ENCODE results near the gene PLA2G7. TPM values are rescaled to one million over a fixed set of nuclear protein-coding genes. Genes with fewer than 3 reads are reported as not detected.
A peak's percentile ranks its signal among the peaks of the same experiment; 100 is the strongest.
"Not testable (repeated sequence)": the region's sequence is repeated elsewhere in the genome, so short reads cannot be mapped to it uniquely, and the experiment has no call there.

PLA2G7 gene
- total and polyA plus RNA-seq, 12 donors, result 0.91 to 25.8 (median 4.3) TPM

- H3K27me3 ChIP-seq, result no peaks in the 10 kb centered on the region
- H3K36me3 ChIP-seq (replicated peaks in 1 of 2), result no peaks in the 10 kb centered on the region
- no peak overlapping the region for H3K27ac ChIP-seq
- H3K4me3 ChIP-seq, result no peak overlapping the region
- 78 to 91% (median 86%) methylated on average over 12 of the region's 12 CpGs for WGBS, 4 donors
- intact Hi-C loops (cut with DNase I), result no loop called here
- no peaks in the 10 kb centered on the region for H3K9me3 ChIP-seq (replicated peaks in 1 of 3)
- DNase-seq, result no peak
- TF ChIP-seq POLR2A (IDR thresholded peaks at IDR 0.05), result no peak
- TF ChIP-seq, protein P1, sequence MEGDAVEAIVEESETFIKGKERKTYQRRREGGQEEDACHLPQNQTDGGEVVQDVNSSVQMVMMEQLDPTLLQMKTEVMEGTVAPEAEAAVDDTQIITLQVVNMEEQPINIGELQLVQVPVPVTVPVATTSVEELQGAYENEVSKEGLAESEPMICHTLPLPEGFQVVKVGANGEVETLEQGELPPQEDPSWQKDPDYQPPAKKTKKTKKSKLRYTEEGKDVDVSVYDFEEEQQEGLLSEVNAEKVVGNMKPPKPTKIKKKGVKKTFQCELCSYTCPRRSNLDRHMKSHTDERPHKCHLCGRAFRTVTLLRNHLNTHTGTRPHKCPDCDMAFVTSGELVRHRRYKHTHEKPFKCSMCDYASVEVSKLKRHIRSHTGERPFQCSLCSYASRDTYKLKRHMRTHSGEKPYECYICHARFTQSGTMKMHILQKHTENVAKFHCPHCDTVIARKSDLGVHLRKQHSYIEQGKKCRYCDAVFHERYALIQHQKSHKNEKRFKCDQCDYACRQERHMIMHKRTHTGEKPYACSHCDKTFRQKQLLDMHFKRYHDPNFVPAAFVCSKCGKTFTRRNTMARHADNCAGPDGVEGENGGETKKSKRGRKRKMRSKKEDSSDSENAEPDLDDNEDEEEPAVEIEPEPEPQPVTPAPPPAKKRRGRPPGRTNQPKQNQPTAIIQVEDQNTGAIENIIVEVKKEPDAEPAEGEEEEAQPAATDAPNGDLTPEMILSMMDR (IDR thresholded peaks at IDR 0.05), result no peak
- H3K4me1 ChIP-seq (replicated peaks in 1 of 2), result no peaks in the 10 kb centered on the region
Measured at GRCh38 chr6:46777476-46778346, 42.5 kb upstream of the PLA2G7 start.

- DNase-seq, result no peak
- no peak overlapping the region for H3K4me3 ChIP-seq
- no peak for TF ChIP-seq POLR2A (IDR thresholded peaks at IDR 0.05)
- TF ChIP-seq, protein P1 (IDR thresholded peaks at IDR 0.05), result no peak
- 78 to 94% (median 92%) methylated on average over 5 of the region's 5 CpGs for WGBS, 4 donors
- intact Hi-C loops (cut with DNase I), result no loop called here
- no peaks in the 10 kb centered on the region for H3K27me3 ChIP-seq
- no peaks in the 10 kb centered on the region for H3K9me3 ChIP-seq (replicated peaks in 1 of 3)
- no peaks in the 10 kb centered on the region for H3K4me1 ChIP-seq (replicated peaks in 1 of 2)
- H3K27ac ChIP-seq, result no peak overlapping the region
- no peaks in the 10 kb centered on the region for H3K36me3 ChIP-seq (replicated peaks in 1 of 2)
Measured at GRCh38 chr6:46776070-46776712, 41.0 kb upstream of the PLA2G7 start.

- DNase-seq; H3K4me1 ChIP-seq (replicated peaks in 1 of 2); H3K4me3 ChIP-seq; intact Hi-C loops (cut with DNase I); H3K27ac ChIP-seq; H3K27me3 ChIP-seq; H3K9me3 ChIP-seq (replicated peaks in 1 of 3); H3K36me3 ChIP-seq (replicated peaks in 1 of 2): not testable (repeated sequence)
- WGBS, 4 donors, result 95 to 97% (median 96%) methylated on average over 10 to 24 of the region's 24 CpGs
Measured at GRCh38 chr6:46774736-46775135, 39.6 kb upstream of the PLA2G7 start.

DNA sequence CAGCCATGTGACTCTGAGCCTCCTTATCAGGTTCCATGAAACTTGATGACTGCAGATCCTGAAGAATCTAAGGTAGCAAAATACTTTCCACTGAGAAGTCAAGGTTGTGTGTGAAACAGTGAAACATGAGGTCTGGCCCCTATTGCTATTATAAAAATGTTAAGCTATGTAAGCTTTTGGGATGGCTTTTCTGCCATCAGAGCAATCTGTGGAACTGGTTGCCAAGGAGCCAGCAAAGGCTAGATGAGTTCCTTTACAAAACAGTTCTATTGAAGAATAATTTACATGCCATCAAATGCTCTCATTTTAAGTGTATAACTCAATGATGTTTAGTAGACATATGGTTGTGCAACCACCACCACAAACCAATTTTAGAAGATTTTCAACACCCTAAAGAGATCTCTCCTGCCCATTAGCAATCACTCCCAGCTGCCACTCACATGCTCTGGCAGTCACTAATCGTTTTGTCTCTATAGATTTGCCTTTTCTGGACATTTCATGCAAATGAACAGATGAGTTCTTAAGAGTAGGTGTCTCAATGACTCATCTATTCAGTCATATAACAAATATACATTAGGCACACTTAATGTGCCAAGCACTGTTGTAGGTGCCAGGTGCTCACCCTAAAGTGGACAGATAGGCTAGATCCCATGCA lies 38.2 kb upstream of the PLA2G7 start:
- Histone ChIP-seq H3K27ac (peak overlapping the region in 2 of 5 donors; percentile 62 to 65), H3K9me3 (replicated peaks in 1 of 3) (no peaks in the 10 kb centered on the region), H3K36me3 (replicated peaks in 1 of 2) (no peaks in the 10 kb centered on the region), H3K4me1 (replicated peaks in 1 of 2) (no peaks in the 10 kb centered on the region), H3K4me3 (no peak overlapping the region), H3K27me3 (no peaks in the 10 kb centered on the region)
- intact Hi-C loops (cut with DNase I), result no loop called here
- 35 to 60% (median 48%) methylated on average over 1 of the region's 1 CpG for WGBS, 4 donors
- DNase-seq, result no peak
- TF ChIP-seq, protein P1 (IDR thresholded peaks at IDR 0.05), result no peak
- TF ChIP-seq POLR2A (IDR thresholded peaks at IDR 0.05), result no peak
